Colon (tissue), 2 donors: ENCODE measurements around the gene ASCC2.

Source experiments
- FAIRE-seq: peaks from 2 replicates; lab custom pipeline; 2012; peaks lifted over from hg19 to GRCh38; lab: Jason Lieb, UNC
- donor health status: control.
- donor health status: control.

The ASCC2 gene

DNA sequence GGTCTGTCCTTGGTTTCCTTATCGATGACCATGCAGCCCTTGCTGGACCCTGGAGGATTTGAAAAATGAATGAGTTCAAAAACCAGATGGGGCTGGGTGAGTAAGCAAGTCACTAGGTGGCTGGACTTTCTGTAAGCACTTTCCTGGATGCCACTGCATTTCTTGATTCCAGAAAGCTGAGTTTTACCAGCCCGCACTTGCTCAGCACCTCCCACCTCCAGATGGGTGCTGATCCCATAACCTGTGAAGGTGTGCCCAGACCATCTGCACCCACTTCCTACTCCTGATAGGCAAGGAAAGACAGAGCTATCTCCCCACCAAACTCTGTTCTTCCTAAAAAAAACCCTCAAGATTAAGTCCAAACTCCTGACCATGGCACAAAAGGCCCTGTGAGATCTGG lies 21.1 kb downstream of the ASCC2 start:
- no peak for FAIRE-seq

DNA sequence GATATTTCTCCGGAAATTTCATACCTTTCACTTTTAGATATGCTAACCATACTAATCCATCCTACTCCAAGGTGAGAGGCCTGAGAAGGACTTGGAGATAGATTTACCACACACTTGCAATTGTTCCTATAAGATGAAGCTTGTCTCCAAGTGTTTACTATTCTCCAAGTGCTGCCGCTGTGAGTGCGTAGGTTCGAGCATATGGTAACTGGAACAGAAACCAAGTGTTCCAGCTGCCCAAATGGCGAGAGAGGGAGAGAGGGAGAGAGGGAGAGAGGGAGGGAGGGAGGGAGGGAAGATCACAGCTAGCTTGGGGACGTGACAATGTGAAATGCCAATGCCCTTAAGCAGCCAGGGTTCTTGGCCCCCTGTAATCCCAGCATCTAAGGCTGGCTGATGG lies 21.5 kb downstream of the ASCC2 start:
- FAIRE-seq, result no peak

DNA sequence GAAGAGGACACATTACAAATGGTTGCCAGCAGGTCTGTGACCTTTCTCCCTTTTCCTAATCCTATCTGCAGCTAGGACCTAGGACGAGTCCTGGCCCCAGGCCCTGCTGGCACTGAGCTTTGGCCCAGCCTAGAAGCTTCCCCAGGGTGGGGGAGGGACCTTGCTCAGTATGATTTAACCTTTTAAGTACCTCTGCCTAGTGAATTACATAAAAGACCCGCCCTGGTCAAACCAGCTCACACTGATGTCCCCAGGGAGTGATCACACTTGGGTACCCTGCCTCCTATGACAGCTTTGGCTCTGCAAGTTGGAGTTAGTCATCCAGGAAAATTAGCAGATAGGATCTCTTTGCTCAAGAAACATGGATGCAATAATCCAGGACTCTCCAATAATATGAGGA lies 21.9 kb downstream of the ASCC2 start:
- FAIRE-seq, result no peak

DNA sequence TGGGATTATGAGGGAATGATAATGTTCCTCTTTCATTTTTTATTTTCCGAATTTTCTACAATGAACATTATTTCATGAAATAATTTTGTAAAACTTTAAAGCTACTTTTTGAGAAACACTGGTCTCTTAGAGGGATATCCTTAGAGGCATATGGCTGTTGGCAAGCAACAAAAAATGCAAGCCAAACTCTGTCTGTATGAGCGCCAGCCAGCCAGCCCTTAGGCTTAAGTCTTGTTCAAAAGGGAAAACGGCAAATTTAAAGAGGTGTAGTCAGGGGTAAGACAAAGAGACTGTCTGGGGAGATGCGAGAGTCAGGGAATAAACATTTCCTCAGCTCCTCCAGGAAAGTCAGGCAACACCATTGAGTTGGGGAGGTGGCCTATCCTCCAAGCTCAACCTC lies 22.5 kb downstream of the ASCC2 start:
- no peak for FAIRE-seq

DNA sequence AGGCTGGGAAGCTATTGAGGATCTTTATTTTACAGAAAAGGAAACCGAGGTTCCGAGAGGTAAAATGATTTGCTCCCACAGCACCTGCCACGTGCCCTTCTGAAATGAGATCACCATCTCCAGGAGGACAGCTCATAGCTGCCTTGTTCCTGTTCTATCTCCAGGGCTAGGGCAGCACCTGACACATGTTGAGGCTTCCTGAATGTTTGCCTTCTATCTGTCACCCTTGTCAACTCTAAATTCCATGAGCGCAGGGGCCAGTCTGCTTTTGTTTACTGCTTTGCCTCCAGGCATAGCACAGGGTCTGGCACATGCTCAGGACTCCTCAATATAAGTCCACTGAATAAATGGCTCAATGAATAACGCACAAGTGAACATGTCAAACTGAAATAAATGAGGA lies 24.1 kb downstream of the ASCC2 start:
- no peak for FAIRE-seq

DNA sequence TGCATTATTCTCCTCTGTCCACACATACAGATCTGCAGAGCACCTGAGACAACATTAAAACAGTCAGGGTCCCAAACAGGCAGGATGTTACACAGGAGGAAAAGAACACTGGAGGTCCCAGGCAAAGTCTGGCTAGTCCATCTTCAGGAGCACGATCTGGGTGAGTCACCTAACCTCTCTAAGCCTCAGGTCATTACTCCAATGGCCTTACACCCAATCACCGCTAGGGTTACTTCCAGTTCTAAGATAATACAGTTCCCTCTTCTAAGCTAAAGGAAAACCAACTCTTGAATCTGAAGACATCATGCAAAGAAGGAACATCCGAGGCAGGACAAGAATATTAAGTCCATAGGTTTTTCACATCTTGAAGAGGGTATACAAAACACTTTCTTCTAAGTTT lies 24.5 kb downstream of the ASCC2 start:
- no peak for FAIRE-seq

DNA sequence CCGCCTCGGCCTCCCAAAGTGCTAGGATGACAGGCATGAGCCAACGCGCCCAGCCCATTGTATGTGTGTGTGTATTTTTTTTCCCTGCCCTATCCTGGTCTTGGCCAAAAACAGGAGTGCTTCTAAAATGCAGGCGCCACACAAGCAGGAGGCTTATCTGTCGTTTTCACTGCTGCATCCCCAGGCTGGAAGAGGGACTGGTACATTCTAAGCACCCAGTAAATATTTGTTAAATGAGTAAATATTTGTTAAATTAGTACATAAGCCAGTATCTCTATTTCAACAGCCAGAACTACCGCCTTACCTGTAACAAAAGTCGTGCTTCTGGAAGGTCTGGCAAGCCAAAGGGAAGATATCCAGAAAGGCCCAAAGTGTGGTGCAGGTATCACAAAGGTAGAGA lies 24.9 kb downstream of the ASCC2 start:
- no peak for FAIRE-seq

DNA sequence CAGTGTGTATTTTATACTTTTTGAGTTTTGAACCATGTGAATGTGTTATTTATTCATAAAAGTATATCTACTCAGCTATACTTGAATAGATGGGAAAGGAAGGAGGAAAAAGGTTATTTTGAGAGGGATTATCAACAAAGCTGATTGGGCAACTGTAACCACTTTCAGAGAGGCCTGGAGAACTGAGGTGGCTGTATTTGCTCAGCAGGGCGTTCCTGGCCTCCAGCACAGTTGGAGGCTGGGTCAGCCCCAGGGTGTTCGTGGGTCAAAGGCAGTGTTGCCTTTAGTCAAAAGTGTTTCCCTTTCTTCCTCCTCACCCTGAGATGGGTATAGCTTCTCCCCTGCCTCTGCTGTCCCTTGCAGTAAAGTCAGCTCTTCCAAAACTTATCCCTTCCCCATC lies 26.7 kb downstream of the ASCC2 start:
- no peak for FAIRE-seq

DNA sequence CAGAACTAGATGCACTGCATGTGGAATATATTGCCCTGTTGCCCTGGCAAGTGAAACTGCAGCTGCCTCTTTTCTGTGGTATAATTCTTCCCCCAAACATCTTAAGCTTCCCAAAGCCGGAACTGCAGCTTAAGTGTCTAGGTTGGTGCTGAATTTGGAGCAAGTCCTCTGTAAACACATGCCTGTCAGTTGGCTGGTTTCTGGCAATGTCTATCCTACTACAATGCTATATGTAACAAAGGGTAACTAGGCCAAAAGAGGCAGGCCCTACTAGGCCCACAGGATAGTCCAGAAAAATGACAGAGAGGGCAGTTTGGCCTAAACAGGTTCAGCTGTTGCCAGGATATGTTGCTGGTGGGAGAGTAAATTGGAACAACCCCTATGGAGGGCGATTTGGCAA lies 27.9 kb downstream of the ASCC2 start:
- no peak for FAIRE-seq

DNA sequence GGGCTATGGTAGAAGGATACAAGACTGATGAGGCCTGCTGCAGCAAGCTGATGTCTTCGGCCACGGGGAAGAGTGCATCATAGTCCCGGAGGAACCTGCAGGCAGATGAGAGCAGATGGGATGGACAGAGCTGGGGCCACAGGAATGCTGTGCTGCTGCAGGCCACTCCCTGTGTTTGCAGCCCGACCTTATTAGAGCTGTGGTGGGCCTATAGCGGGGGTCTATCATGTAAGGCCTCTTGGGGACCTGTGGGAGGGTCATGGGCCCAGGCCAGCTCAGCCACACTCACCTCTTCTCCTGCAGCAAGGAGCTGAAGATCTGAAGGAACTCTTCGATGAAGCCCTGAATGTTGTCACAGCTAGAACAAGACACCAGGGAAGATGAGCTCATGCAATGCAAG lies 31.9 kb downstream of the ASCC2 start:
- FAIRE-seq, result no peak

DNA sequence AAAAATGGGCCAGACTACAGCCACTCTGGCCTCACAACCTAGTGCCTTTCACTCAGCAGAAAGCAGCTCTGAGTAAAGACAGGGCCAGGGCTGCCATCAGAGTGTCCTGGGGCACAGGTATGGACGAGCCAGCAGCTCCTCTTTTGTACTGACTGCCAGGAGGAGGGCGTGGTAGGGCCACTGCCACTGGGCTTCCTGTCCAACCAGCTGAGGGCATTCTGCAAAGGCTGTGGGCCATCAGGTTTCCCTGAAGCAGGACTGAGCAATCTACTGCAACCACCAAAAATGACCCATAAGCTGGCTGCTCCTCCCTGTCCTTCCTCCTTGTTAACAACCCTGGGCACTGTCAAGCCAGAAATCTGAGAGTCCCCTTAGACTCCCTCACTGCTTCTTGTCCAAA lies 33.1 kb downstream of the ASCC2 start:
- no peak for FAIRE-seq

DNA sequence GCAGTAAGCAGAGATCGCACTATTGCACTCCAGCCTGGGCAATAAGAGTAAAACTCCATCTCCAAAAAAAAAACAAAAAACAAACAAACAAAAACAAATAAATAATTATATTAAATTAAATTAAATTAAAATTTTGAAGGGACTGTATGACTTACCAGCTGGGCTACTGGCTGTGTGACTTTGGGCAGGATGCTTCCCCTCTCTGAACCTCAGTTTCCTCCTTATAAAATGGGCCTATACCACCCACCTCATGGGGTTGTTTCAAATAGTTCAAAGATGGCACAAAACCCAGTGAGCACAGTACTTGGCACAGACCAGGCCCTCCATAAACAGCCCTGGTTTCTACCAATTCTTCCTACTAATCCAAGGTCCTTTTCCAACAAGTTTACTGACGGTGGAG lies 34.9 kb downstream of the ASCC2 start:
- no peak for FAIRE-seq

DNA sequence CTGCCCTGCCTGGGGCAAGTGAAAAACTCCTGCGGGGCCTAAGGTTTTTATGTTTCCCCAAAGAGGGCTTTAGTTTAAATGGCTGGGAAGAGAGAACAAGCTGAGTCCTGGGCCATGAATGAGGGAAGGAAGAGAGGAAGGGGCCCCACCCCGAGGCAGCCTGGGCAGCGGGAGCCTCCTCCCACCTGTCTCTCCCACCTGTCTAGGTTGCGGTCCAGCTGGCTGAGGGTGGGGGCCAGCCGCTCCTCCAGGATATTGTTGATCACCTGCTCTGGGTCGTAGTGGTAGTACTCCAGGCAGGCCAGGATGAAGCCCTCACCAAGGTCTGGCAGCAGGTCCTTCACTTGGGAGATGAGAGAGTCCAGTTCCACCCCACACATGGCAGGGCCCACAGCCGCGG lies 36.3 kb downstream of the ASCC2 start:
- FAIRE-seq, result no peak

DNA sequence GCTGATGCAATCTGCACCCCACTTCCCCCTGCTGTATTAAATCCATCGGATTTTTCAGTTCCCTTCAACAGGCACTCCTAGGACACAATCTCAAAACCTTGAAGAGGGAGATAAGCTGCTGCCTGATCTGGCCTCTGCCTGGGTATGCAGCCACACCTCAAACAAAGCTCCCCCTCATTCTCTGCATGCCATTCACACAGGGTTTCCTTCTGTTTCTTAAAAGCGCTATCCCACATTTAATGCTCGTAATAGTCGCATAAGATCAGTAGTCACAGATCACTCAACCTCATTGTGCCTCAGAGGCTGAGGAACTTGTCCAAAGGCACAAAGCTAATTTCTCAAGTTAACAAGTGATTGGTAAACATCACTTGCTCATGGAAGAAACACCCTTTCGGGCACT lies 36.9 kb downstream of the ASCC2 start:
- no peak for FAIRE-seq

DNA sequence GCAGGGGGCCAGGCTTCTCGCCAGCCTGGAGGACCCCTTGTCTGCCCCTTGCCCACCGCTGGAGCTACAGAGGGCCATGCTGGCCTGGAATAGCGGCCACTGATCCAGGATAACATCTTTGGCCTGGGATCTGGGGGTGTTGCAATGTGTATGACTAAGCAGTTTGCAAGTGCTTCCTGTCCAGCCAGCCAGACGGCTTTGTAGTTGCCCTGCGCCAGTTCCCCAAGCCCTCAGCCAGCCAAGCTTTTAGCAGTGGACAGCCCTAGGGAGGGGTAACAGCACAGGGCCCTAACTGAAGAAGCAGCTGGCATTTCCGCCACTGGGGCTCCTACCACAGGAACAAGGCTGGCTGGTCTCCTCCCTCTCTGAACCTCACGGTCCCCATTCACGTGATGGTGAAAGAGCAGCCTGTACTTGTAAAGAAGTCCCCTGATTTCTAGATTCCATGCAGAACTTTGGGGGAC lies 38.8 kb downstream of the ASCC2 start:
- no peak for FAIRE-seq

DNA sequence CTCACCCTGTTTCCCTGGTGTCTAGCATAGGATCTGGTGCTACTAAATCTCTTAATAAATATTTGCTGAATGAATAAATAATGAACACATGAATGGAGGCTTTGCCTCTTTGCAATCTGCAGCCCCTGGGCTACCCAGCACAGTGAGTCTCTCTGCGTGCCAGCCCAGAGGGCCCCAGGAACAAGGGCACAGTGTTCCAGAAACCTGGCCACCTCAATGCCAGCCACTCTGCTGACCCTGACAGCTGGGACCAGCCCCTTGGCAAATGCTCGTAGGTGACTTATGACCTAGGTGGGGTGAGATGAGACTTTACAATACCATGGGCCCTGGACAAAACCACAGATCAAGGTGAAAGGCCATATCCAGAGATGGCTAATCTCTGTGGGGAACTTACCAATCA lies 39.3 kb downstream of the ASCC2 start:
- no peak for FAIRE-seq

DNA sequence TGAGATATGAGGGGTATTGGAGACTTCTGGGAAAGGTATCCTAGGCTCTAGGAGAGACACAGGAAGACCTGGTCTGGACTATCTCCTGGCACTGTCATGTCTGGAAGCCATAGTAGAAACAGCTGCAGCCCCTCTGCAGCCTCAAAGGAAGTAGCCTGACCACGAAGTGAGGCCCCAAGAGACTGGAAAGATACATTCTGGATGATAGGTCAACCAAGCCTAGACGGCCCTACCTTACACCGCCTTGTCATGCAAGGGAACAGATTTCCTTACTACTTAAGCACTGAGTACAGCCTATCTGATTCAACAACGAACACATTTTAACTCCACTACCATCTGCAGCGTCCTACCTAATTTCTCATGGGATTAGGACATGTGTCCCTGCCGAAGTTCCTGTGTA lies 39.8 kb downstream of the ASCC2 start:
- no peak for FAIRE-seq

DNA sequence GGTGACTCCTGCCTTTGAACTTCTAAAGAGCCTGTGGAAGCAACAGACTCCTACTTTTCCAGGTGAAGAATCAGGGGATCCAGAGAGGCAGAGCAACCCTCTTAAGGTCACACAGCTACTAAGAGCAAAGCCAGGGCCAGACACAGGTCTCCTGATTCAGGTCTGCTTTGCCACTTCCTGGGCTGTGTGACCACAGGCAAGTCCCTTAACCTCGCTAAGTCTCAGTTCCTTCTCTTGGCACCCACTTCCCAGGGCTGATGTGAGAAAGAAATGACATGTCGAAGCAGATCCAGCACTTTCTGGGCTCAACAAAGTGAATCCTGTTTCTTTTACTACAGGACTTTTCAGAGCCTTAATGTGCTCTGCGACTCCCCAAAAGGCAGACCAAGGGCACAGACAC lies 40.7 kb downstream of the ASCC2 start:
- no peak for FAIRE-seq

DNA sequence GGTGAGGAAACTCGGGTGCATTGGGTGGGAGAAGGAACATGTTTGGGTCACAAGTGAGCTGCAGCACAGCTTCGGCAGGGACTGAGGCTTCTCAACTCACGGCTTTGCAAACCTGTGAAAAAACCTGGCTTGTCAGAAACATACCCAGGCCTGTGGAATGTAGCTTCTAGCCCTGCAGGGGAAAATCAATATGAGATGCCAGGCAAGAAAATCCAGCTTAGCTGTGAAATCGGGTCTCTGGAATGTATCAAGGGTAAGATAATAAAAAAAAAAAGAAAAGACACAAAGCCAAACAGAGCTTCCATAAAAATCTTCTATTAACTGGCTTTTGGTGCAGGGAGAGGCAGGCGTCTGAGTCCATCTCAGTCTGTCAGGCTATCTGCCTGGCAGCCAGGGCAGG lies 42.4 kb downstream of the ASCC2 start:
- FAIRE-seq, result no peak

DNA sequence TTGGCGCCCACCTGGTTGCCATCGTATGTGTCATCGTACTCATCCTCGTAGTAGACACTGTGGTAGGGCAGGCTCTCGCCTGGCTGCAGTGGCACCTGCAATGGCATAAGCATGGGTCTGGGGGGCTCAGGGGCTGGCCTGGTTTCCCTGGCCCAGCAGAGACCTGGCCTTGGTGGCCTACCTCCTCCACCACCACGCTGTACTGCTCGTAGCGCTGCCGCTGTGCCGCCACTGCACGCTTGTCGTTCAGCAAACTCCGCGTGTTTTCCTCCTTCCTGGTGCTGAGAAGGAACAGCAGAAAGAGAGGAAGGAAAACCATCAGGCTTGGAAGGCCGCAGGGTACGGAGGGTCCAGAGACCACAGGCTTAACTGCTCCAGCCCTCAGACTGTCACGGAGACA lies 44.7 kb downstream of the ASCC2 start:
- FAIRE-seq, result no peak

DNA sequence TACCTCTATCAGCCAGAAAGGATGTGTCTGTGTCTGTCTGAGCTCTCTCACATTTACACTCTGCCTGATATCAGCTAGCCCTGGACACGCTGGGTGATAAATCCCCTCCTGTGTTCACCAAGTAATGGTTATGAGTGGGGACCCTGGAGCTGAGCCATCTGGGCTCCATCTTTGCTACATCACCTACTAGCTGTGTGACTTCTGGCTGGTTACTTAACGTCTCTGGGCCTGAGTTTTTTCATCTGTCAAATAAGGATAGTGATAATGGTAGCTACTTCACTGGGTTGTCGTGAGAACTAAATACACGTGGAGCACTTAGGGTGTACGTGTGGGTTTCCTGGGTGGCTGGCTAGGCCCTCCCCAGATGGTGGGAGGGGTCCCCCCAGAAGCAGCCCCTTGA lies 48.0 kb downstream of the ASCC2 start:
- FAIRE-seq, result no peak

DNA sequence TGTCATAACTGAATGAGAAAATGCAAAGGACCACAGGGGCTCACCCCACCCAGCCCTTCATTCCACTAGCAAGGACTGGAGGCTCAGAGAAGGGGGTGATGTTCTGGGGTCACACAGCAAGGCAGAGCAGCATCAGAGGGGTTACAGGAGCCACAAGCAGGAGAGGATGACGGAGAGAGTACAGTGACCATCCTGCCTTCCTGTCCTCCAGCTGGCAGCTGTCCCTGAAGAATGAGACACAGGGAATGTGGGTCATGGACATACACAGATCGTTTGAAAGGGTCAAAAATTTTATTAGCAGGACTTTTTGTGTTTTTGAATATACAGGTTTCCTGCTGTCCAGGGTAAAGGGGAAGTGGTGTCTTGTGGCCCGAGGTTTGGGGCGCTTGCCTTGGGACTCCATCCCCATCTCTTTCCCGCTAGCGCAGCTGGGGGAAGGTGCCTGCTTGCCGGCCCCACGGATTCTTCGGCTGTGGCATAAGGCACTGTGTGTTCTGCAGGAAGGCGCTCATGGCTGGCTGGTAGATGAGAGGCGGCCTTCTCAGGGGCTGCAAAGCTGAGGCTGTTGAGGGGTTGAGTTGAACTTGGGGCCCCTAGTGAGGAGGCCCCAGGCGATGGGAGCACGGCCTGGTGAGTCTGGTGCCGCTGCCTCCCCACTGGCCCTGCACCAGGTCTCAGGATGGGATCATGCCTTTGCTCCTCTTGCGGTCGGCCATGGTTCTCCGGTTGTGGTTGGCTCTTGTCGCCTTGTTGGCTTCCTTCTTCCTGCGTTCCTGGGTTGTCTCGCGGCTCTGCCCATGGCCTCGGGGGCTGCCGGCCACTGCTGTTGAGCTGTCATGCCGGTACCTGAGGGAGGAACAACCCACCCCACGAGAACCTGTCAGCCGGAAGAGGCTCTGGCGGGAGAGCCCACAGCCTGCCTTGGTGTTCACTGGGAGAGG lies 49.5 kb downstream of the ASCC2 start:
- FAIRE-seq, result no peak

DNA sequence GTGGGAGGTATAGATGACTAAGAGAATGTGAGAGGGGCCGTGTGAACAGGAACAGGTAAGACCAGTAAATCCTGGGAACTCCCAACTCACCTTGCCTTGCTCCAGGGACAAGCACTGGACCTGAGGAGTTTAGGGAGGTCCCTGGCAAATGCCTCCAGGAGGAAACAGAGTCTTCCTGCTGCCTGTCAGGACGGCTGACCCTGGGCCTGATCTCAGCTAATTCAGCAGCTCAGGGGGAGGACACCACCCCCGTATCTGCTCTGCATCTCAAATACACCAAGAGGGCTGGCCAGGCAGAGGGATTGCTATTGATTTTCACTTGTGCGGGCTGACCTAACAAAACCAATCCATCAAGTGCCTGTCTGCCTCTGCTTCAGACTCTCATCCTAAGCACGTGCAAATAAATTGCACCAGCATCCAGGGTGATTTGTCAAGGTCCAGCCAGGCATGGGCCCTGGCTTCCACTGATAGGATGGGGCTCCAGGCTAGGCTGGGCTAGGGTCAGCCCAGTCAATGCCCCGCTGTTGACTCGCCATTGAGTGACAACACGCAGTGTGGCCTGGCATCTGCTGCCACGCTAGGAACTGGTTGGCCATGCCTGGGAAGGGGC lies 50.6 kb downstream of the ASCC2 start:
- no peak for FAIRE-seq

DNA sequence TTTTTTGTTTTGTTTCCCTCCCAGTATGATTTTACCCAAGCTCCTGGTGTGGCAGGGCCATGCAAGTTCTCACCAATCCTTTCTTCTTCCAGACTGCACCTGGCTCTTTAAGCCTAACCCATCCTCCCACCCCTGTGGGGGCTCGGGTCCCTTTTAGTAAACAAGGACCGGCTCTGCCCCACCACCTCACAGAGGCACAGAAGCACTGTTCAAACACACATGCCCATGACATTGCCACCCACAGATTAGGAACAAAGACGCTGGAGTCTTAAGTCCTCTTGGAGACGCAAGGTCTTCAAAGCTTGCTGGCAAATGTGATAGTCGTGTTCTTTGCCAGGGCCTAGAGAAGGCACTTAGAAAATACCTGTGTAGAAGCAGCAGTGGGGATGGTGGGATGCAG lies 52.0 kb downstream of the ASCC2 start:
- FAIRE-seq, result no peak
